Breast epithelium (tissue), 4 donors: ENCODE data around the gene RPH3AL. TPM values are rescaled to one million over a fixed set of nuclear protein-coding genes. Genes with fewer than 3 reads are reported as not detected.

Experiments used
- DNase-seq, 2 donors: peaks; one replicate each; pipeline ENCODE4 v3.0.0-alpha.2; 2019; ENCODE audit warnings: low spot score in 2 of 2
- H3K27ac ChIP-seq, 2 donors: fragments of 200-600 bp; sonication (generic) in 1 of 2; one replicate each; pipeline ENCODE4 v1.5.1; 2016 to 2019; ENCODE audit warnings: mild to moderate bottlenecking in 1 of 2
- H3K27me3 ChIP-seq, 2 donors: fragments of 200-600 bp; sonication (generic) in 1 of 2; one replicate each; pipeline versions ENCODE4 v1.5.1 to v1.6.0; 2017 to 2019; ENCODE audit warnings: control low read depth in 1 of 2, mild to moderate bottlenecking in 1 of 2
- H3K36me3 ChIP-seq: fragments of 200-600 bp; one replicate; pipeline ENCODE4 v1.5.1; 2019
- H3K4me1 ChIP-seq, 2 donors: fragments of 200-600 bp; sonication (generic); one replicate each; pipeline ENCODE4 v1.5.1; 2016 to 2019; ENCODE audit warnings: control low read depth in 1 of 2
- H3K4me3 ChIP-seq, 3 donors: fragments of 200-600 bp; sonication (generic); 1 replicate in 2 of 3; 2 replicates in 1 of 3; pipeline ENCODE4 v1.5.1; 2016 to 2019; ENCODE audit warnings: mild to moderate bottlenecking in 3 of 3, moderate library complexity in 2 of 3
- H3K9me3 ChIP-seq, 2 donors: fragments of 200-600 bp; sonication (generic) in 1 of 2; one replicate each; pipeline ENCODE4 v1.5.1; 2016 to 2019; ENCODE audit warnings: control low read depth in 1 of 2
- POLR2A ChIP-seq: fragments of 450-650 bp; IDR thresholded peaks from one replicate; pipeline ENCODE4 v1.6.1; 2016; ENCODE audit warnings: antibody characterized with exemption, mild to moderate bottlenecking, moderate library complexity
- POLR2AphosphoS5 ChIP-seq, 3 donors: sonication (generic); formaldehyde crosslinking; IDR thresholded peaks; one replicate each; pipeline ENCODE4 v1.6.1; 2017; ENCODE audit warnings: antibody characterized with exemption in 3 of 3
- intact Hi-C: fragments of 100-400 bp; cut with DNase I; formaldehyde crosslinking; loops from one replicate; pipeline ENCODE4 v1.15.1; 2023; ENCODE audit warnings: low total_unique reads
- total RNA-seq, 3 donors: library from RNA; depleted of rRNA; stranded (reverse); fragments of >200 nt; gene quantifications; one replicate each; pipeline ENCODE4 v1.1.0, GENCODE V29; 2016
- TF ChIP-seq, protein P1 (sequence below), 3 donors: fragments of 450-650 bp; IDR thresholded peaks; one replicate each; pipeline ENCODE4 v1.5.1; 2016 to 2017; ENCODE audit warnings: antibody characterized with exemption in 3 of 3, mild to moderate bottlenecking in 3 of 3, moderate library complexity in 3 of 3

RPH3AL gene
- total RNA-seq = 10 to 100 TPM in 2 of 3 donors, 1 to 10 TPM in 1; 9.6 to 15.7 (median 15.4) TPM

GRCh38 chr17:352421-353212 lies at the start of gene RPH3AL:
TSS of gene RPH3AL (minus strand) at chr17:352807. CDS start at chr17:327543, 25,264 bp downstream.
- H3K27ac ChIP-seq = peak within 1 kb of the TSS; percentile 73 to 95
- intact Hi-C loops = no loop called here
- peaks cover 7 to 11% of the 10 kb centered on the region in 2 donors for H3K4me1 ChIP-seq
- TF ChIP-seq POLR2AphosphoS5 (IDR thresholded peaks at IDR 0.05) (peak in 1 of 3 donors; percentile 10), POLR2A (no peak)
- TF ChIP-seq, protein P1, sequence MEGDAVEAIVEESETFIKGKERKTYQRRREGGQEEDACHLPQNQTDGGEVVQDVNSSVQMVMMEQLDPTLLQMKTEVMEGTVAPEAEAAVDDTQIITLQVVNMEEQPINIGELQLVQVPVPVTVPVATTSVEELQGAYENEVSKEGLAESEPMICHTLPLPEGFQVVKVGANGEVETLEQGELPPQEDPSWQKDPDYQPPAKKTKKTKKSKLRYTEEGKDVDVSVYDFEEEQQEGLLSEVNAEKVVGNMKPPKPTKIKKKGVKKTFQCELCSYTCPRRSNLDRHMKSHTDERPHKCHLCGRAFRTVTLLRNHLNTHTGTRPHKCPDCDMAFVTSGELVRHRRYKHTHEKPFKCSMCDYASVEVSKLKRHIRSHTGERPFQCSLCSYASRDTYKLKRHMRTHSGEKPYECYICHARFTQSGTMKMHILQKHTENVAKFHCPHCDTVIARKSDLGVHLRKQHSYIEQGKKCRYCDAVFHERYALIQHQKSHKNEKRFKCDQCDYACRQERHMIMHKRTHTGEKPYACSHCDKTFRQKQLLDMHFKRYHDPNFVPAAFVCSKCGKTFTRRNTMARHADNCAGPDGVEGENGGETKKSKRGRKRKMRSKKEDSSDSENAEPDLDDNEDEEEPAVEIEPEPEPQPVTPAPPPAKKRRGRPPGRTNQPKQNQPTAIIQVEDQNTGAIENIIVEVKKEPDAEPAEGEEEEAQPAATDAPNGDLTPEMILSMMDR (IDR thresholded peaks at IDR 0.05) = no peak
- peak within 1 kb of the TSS in 2 of 3 donors; percentile 11 to 45 for H3K4me3 ChIP-seq
- DNase-seq = peak; percentile 30 to 77
- no peaks in the 10 kb centered on the region for H3K36me3 ChIP-seq
- no peaks in the 10 kb centered on the region for H3K9me3 ChIP-seq
- H3K27me3 ChIP-seq = no peaks in the 10 kb centered on the region

DNA sequence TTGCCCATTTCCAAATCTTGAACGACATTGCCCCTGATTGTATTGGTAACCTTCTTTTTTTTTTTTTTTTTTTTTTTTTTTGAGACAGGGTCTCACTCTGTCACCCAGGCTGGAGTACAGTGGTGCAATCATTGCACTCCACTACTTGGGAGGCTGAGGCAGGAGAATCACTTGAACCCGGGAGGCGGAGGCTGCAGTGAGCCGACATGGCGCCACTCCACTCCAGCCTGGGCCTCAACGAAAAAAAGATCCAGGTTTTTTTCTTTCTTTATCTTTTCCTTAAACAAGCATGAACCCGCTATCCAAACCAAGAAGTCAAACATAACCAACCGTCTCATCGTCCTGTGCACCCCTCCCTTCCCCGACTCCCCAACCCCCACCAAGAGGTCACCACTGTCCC lies 47.6 kb upstream of the RPH3AL start:
- Histone ChIP-seq H3K4me1 (no peaks in the 10 kb centered on the region), H3K27ac (no peak overlapping the region), H3K4me3 (no peak overlapping the region), H3K9me3 (no peaks in the 10 kb centered on the region), H3K27me3 (no peaks in the 10 kb centered on the region), H3K36me3 (no peaks in the 10 kb centered on the region)
- DNase-seq = no peak
- intact Hi-C loops = no loop called here
- TF ChIP-seq POLR2A = no peak

- DNase-seq = no peak
- Histone ChIP-seq H3K27me3 (no peaks in the 10 kb centered on the region), H3K9me3 (no peaks in the 10 kb centered on the region), H3K4me3 (no peak overlapping the region), H3K27ac (no peak overlapping the region), H3K36me3 (no peaks in the 10 kb centered on the region), H3K4me1 (no peaks in the 10 kb centered on the region)
- TF ChIP-seq, protein P1 (IDR thresholded peaks at IDR 0.05) = no peak
- TF ChIP-seq POLR2AphosphoS5 (IDR thresholded peaks at IDR 0.05) (no peak), POLR2A (no peak)
- intact Hi-C loops = no loop called here
Observed at GRCh38 chr17:396788-397187, 44.2 kb upstream of the RPH3AL start.

GRCh38 chr17:395974-396373 lies 43.4 kb upstream of the RPH3AL start:
- H3K9me3 ChIP-seq = no peaks in the 10 kb centered on the region
- TF ChIP-seq POLR2A = no peak
- TF ChIP-seq POLR2AphosphoS5 (IDR thresholded peaks at IDR 0.05) = no peak
- TF ChIP-seq, protein P1 (IDR thresholded peaks at IDR 0.05) = no peak
- H3K4me3 ChIP-seq = no peak overlapping the region
- no peaks in the 10 kb centered on the region for H3K36me3 ChIP-seq
- no peaks in the 10 kb centered on the region for H3K4me1 ChIP-seq
- no peak for DNase-seq
- intact Hi-C loops = no loop called here
- no peaks in the 10 kb centered on the region for H3K27me3 ChIP-seq
- H3K27ac ChIP-seq = no peak overlapping the region

DNA sequence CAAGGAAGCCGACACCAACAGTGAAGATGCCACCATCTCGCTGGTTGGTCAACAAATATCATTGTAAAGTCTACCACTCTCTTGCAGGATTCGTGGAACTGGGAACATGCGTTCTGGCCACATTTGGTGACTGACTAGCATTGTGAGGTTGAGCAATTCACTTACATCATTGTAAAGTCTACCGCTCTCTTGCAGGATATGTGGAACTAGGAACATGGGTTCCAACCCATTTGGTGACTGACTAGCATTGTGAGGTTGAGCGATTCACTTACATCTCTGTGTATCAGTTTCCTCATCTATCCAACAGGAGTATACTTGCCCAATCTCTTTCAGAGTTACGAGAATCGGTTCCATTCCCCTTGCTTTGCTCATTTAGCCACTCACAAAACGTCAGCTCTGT lies 42.6 kb upstream of the RPH3AL start:
- Histone ChIP-seq H3K4me1 (no peaks in the 10 kb centered on the region), H3K9me3 (no peaks in the 10 kb centered on the region), H3K4me3 (no peak overlapping the region), H3K27ac (peak overlapping the region in 1 of 2 donors; percentile 33), H3K36me3 (no peaks in the 10 kb centered on the region), H3K27me3 (no peaks in the 10 kb centered on the region)
- intact Hi-C loops = no loop called here
- DNase-seq = no peak
- TF ChIP-seq POLR2AphosphoS5 (IDR thresholded peaks at IDR 0.05) (no peak), POLR2A (no peak)
- TF ChIP-seq, protein P1 (IDR thresholded peaks at IDR 0.05) = no peak
